Bronchial epithelial cell (primary cell): ENCODE measurements around the gene PHACTR1. TPM values are rescaled to one million over a fixed set of nuclear protein-coding genes. Genes with fewer than 3 reads are reported as not detected.

ENCODE experiments used
- DNase-seq: peaks from one replicate; pipeline ENCODE4 v3.0.0-alpha.2; 2010; ENCODE audit warnings: low read depth
- FAIRE-seq: peaks from 2 replicates; lab custom pipeline; 2011; peaks lifted over from hg19 to GRCh38; lab: Jason Lieb, UNC
- H3K27me3 ChIP-seq: 2 replicates; pipeline ENCODE4 v1.5.1; 2011; ENCODE audit warnings: low read length; ENCODE audit not compliant: control insufficient read depth, insufficient read depth
- H3K36me3 ChIP-seq: 2 replicates; pipeline ENCODE4 v1.5.1; 2011; ENCODE audit warnings: low read length; ENCODE audit not compliant: control insufficient read depth, insufficient read depth
- H3K4me3 ChIP-seq: 2 replicates; pipeline ENCODE4 v1.5.1; 2011; ENCODE audit warnings: mild to moderate bottlenecking, low read depth, low read length, control low read depth
- CTCF ChIP-seq: IDR thresholded peaks from 2 replicates; pipeline ENCODE4 v1.5.1; 2011; ENCODE audit warnings: mild to moderate bottlenecking, moderate library complexity, low read length, control low read depth, inconsistent platforms; ENCODE audit not compliant: insufficient read depth, severe bottlenecking
- total RNA-seq: library from RNA; depleted of rRNA; stranded (reverse); fragments of >200 nt; gene quantifications from 2 replicates; pipeline ENCODE4 v1.2.1, GENCODE V29; 2014

The PHACTR1 gene
- total RNA-seq, 1 donor from 2014 or later: under 0.01 TPM

- FAIRE-seq (no peak), DNase-seq (no peak)
- TF ChIP-seq CTCF: no peak
- Histone ChIP-seq H3K27me3 (no peaks in the 10 kb centered on the region), H3K4me3 (no peak overlapping the region), H3K36me3 (no peaks in the 10 kb centered on the region)
Observed at GRCh38 chr6:13216236-13217014, 499.9 kb downstream of the PHACTR1 start.

GRCh38 chr6:13217206-13217905, 500.8 kb downstream of the PHACTR1 start:
- Histone ChIP-seq H3K27me3 (no peaks in the 10 kb centered on the region), H3K36me3 (no peaks in the 10 kb centered on the region), H3K4me3 (no peak overlapping the region)
- TF ChIP-seq CTCF: no peak
- FAIRE-seq: no peak
- DNase-seq: peak; percentile 29

GRCh38 chr6:13220266-13220665, 503.7 kb downstream of the PHACTR1 start:
- FAIRE-seq: no peak

GRCh38 chr6:13222048-13222447, 505.5 kb downstream of the PHACTR1 start:
- Histone ChIP-seq H3K36me3 (no peaks in the 10 kb centered on the region), H3K27me3 (no peaks in the 10 kb centered on the region), H3K4me3 (no peak overlapping the region)
- no peak for TF ChIP-seq CTCF
- DNase-seq (no peak), FAIRE-seq (no peak)

More at GRCh38 chr6:13220266-13220665, 503.7 kb downstream of the PHACTR1 start:
- no peaks in the 10 kb centered on the region for H3K36me3 ChIP-seq
- no peaks in the 10 kb centered on the region for H3K27me3 ChIP-seq
- TF ChIP-seq CTCF: no peak
- H3K4me3 ChIP-seq: no peak overlapping the region
- DNase-seq: no peak

- H3K4me3 ChIP-seq: no peak overlapping the region
- no peaks in the 10 kb centered on the region for H3K36me3 ChIP-seq
- FAIRE-seq (no peak), DNase-seq (no peak)
- TF ChIP-seq CTCF: no peak
- no peaks in the 10 kb centered on the region for H3K27me3 ChIP-seq
Observed at GRCh38 chr6:13226071-13226470, 509.5 kb downstream of the PHACTR1 start.
